HG03108 (cell line): ENCODE results near the gene IKBKE.
"Not testable (repeated sequence)": the region's sequence is repeated elsewhere in the genome, so short reads cannot be mapped to it uniquely, and the experiment has no call there.

Experiments
- ATAC-seq: cut with Tn5 transposase; IDR thresholded peaks from one replicate; pipeline ENCODE4 v1.9.1; 2021; ENCODE audit warnings: moderate library complexity; ENCODE audit not compliant: unreplicated experiment

IKBKE gene

DNA sequence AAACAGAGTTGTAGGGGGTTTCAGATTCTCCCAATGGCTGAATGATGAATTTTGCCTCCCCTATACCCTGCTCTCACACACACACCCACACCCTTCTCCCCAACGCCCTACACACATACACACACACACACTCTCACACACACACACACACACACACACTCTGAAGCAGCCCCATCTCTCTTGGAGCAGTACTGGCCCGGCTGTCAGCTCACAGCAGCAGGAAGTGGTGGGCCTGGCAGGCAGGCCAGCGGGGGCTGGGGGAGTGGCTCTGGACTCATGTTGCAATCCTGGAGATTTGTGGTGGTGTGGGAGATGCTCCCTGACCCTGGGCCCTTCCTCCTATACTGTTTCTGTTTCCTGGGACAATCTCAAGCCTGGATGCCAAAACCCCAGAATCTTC lies 2.2 kb downstream of the IKBKE start:
- no peak for ATAC-seq

DNA sequence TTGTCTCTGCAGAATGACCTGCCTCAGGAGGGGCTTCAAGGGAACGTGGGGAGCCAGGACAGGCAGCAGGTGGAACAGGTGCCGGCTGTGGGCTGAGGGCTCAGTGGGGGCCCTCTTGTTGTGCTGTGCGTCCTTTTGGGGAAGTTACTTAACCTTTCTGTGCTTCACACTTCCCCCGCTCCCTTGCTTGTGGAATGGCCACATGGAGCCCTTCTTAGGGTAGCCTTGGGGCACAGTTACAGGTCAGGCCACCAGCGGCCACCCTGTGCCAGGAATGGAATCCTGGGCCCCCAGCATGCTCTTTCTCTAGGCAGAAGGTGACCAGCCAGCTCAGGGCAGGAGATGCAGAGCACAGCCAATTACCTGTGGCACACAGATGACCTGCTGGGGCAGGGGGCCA lies 2.6 kb downstream of the IKBKE start:
- no peak for ATAC-seq

DNA sequence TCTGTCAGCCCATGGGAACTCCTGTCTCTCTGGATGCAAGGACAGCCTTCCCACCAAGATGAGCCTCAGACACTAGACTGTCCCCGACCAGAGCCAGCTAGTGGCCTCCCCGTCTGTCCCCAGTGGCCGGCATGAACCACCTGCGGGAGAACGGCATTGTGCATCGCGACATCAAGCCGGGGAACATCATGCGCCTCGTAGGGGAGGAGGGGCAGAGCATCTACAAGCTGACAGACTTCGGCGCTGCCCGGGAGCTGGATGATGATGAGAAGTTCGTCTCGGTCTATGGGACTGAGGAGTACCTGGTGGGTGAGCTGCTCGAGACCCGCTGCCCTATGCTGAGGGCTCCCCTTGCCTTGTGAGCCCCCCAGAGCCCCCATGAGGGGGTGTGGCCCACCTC lies 5.8 kb downstream of the IKBKE start:
- ATAC-seq, result no peak

DNA sequence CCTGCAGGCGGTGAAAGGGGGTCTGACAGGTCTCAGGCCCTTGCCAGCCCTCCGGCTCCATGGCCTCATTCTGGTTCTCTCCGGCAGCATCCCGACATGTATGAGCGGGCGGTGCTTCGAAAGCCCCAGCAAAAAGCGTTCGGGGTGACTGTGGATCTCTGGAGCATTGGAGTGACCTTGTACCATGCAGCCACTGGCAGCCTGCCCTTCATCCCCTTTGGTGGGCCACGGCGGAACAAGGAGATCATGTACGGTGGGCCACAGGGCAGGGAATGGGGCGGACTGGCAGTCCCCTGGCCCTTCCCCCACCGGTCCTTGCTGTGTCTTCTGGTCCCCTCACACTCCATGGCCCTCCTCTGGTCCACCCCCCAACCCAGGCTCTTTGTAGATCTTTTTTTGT lies 6.3 kb downstream of the IKBKE start:
- ATAC-seq, result no peak

DNA sequence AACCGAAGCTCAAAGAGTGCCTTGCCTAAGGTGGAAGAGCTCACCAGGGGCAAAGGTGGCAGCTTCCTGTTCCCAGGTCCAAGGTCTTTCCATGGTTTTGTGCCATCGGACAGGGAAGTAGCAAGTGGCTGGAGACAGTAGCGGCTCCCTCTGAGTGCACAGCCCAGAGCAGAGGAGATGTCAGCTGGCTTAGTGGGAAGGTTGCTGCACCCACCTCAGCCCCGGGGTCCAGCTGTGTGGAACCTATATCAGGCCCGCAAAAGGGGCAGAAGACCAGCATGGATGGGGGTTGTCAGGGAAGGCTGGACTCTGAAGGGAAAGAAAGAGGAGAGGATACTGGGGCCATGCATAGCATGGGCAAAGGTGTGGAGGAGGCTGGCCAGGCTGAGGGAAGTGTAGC lies 6.8 kb downstream of the IKBKE start:
- ATAC-seq, result no peak

DNA sequence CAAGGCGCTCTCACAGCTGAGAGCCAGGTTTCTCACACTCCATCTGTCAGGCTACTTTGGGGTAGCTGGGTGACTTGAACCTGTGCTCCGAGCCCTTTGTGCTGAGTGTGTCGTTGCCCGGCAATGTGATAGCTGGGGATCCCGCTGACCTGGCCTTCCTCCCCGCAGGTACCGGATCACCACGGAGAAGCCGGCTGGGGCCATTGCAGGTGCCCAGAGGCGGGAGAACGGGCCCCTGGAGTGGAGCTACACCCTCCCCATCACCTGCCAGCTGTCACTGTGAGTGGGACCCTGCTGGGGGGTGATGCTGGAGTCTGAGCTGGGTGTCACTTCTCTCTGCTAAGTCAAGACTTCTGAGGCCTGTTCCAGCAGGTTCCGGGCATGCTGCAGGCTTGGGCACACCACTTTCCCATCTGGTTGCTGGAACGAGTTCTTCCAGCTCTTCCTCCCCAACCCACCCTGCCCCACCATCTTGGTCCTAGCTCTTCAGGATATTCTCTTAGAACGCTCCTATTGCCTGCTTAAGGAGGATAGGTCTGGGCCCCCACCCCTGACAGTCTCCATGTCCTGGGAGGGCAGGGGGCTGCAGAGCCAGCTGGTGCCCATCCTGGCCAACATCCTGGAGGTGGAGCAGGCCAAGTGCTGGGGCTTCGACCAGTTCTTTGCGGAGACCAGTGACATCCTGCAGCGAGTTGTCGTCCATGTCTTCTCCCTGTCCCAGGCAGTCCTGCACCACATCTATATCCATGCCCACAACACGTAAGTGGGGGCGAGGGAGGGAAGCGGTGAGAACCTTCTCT lies 7.5 kb downstream of the IKBKE start:
- no peak for ATAC-seq

DNA sequence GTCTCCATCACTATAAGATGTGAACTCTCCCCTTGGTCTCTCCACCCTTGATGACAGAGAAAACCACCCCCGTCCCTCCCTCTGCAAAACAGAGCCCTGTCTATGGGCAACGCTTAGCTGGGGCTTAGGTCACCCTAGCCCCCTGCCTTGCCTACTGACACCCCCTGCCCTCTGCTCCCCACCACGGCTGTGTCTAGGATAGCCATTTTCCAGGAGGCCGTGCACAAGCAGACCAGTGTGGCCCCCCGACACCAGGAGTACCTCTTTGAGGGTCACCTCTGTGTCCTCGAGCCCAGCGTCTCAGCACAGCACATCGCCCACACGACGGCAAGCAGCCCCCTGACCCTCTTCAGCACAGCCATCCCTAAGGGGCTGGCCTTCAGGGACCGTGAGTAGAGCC lies 8.5 kb downstream of the IKBKE start:
- no peak for ATAC-seq

DNA sequence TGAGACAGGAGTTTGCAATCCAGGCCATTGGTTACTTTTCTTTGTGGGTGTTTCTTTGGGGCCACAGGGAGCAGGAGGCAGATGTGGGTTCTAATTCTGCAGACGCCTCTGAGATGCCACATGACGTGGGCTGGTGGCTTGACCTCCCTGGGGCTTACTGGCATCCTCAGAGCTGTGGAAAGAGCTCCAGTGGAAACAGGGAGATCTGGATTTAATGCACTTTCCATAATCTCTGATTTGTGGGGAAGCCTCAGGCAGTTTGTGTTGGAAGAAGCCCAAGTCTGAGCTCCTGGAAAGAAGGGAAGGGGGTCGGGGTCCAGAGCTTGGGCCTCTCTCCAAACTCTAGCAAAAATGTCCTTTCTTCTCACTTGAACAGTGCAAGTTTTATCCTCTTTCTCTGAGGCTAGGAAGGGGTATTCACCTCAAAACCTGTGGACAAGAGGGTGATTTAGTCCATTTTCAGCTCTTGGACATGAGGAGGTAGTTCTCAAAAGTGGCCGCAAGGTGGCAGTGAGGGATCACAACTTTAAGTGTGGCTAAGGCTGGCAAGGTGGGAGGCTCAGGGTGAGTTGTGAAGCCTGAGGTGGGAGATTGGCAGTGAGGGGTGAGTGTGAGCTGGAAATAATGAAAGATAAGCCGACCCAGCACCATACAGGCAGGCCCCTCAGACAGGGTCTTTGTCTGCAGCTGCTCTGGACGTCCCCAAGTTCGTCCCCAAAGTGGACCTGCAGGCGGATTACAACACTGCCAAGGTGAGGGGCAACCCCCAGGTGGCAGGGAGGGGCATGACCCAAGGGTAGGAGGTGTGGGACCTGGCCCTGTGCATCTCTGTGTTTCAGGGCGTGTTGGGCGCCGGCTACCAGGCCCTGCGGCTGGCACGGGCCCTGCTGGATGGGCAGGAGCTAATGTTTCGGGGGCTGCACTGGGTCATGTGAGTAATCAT lies 9.2 kb downstream of the IKBKE start:
- ATAC-seq, result no peak

DNA sequence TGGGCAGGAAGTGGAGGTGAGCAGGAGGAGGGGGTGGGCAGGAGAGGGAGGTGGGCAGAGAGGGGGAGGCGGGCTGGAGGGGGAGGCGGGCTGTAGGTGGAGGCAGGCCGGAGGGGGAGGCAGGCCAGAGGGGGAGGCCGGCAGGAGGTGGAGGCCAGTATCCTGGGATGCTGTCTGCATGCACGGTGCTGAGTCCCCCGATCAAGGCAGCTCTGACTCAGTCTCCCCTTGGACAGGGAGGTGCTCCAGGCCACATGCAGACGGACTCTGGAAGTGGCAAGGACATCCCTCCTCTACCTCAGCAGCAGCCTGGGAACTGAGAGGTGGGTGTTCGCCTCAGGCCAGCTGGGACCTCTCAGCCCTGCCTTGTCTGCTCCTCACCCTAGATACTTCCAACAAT lies 9.9 kb downstream of the IKBKE start:
- ATAC-seq, result no peak

DNA sequence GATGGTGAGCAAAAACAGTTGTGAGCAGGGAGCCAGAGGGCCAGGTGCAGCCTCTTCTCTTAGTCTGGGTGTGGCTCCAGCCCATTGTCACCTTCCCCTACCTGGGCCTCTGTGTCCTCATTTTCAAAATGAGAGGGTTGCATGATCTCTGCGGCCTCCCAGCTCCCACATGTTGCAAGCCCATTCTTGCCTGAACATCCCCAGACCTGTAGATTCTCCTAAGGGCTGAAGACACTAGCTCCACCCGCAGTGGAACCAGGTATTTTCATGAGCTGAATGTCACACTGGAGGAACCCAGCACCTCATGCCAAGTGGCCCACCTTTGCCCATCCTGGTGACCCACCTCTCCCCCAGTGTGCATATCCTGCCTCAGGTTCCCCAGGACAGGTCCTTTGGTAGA lies 12.3 kb downstream of the IKBKE start:
- ATAC-seq, result no peak

DNA sequence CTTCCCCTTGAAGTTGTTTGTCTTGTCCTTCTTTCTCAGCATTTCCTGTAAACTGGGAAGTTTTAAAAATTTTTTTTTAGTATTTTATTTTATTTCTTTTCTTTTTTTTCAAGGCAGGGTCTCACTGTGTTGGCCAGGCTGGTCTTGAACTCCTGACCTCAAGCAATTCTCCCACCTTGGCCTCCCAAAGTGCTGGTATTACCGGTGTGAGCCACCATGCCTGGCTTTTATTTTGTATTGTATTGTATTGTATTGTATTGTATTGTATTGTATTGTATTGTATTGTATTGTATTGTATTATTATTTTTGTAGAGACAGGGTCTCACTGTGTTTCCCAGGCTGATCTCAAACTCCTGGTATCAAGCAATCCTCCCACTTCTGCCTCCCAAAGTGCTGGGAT lies 13.6 kb downstream of the IKBKE start:
- ATAC-seq, result not testable (repeated sequence)

DNA sequence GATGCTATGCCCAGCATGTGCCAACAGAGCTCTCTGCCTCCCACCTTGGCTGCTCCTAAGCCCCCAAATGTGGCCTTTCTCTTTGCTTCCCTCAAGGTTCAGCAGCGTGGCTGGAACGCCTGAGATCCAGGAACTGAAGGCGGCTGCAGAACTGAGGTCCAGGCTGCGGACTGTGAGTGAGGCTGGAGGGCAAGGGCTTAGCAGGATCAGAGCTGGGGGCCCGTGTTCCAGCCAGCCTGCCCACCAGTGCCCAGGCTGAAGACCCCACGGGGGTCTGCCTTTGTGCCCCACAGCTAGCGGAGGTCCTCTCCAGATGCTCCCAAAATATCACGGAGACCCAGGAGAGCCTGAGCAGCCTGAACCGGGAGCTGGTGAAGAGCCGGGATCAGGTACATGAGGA lies 14.6 kb downstream of the IKBKE start:
- no peak for ATAC-seq

DNA sequence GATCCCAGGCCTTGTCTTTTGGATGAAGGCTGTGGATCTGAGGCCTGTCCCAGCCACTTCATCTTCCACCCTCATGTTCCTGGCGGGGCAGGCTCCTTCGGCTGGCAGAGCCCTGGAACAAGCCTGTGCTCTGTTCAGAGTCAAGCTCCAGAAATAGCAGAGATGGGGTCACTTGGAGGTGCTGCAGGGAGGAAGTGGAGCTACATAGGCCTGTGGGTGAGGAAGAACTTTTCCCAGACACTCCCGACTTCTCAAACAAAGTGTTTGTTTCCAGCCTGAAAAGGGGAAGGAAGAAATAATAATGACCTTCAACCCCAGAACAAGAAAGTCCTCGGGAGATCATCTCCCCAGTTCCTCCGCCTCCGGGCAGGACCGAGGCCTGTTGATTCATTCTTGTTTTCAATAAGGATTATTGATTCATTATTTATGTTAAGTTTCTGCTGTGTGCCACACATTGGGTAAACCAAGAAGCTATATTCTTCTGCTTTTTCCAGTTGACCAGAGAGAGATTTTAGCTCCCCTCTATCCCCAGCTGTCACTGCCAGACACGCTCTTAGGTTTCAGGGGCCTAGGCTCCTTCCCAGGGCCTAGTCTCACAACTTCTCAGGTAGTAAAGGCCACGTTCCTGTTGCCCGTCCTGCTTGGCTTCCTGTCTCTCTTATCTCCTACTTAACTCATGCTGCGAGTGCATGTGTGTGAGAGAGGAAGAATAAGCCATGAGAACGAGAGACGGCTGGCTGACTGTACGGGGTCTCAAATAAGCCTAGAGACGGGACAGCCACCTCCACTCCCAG lies 16.9 kb downstream of the IKBKE start:
- no peak for ATAC-seq

DNA sequence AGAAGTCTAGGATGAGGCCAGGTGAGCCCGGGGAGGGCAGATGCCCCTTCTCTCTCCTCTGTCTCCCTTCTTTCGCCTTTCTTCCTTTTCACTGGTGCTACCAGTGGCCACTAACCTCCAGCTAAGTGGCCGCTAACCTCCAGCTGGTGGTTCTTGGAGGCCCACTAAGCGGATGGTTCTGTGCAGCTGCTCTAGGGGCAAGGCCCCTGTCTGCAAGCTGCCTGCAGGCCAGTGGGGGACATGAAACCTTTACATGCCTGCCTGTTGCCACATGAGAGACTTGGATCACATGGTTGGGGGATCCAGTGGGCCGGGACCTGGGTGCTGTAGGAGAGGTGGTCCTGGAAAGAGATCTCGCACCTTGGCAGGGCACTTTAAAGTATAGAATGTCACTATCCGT lies 17.7 kb downstream of the IKBKE start:
- no peak for ATAC-seq

DNA sequence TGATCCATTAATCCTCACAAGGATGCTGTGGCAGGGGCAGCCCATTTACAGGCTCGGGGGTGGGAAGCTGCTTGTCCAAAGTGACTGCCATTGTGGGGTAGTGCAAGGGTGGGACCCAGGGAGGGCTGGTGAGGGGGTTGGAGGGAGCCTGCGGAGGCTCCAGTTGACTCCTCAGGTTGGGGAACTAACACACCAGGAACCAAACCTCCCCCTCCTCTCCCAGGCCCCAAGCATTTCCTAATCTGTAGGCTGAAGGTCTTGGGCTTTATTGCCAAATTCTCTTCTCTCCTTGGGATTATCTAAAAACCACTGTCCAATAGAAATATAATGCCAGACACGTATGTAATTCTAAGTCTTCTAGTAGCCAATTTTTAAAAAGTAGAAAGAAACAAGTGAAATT lies 18.2 kb downstream of the IKBKE start:
- ATAC-seq, result no peak

DNA sequence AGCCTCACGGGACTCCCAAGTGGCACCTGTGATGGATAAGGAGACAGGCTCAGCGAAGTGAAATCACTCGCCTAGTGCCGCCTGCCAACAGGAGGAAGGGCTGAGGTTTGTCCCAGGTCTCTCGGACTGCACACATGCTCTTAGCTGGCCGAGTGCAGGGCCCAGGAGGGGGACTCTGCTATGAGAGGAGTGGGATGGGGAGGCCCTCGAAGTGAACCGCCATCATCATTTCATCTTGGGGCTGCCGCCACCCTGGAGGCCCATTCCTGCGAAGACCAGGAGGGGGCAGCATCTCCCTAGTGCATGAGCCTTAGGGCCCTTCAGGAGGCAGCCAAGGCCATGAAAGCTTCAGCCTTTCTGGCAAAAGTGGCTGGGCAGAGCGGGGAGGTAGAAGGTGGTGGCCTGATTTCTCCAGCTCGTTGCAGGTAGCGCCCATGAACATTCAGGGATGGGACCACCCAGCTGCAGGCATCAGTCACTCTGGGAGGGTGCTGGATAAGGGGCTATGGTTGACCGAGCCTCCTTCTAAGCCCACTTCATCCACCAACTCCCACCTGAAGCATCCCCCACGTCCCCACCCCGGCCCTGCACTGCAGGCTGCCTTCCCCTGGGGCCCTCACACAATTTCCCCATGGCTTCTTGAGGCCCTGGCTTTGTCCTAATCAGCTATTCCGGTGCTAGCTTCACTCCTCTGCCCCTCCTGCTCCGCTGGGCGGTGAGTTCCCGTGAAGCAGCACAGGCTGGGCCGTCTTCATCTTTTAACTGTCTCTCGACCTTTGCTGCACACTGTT lies 19.9 kb downstream of the IKBKE start:
- ATAC-seq, result no peak

DNA sequence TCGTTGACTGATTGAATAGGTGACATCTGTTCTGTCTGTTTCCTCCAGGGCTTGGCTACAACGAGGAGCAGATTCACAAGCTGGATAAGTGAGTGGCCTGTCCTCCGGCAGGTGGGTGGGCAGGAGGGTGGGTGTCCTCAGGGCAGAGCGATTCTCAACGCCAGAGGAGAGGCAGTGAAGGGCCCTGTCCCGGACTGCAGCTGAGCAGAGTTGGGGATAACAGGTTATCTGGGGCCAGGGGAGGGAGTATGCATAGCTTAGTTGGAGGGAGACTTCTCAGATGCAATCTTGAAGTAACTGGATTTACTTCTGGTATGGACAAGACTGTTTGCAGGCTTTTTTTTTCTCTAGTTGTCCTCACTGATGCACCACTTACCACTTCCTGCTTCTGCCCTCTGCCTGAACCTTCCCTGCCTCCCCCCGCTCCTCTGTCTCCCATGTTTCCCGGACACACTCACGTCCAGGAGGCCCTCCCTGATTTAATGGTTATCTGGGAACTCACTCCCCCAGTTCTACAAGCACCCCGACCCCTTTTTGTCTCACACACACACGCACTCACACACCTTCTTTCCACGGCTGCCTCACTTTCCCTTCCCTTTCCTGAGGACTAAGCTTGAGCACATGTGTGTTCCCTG lies 20.6 kb downstream of the IKBKE start:
- ATAC-seq, result no peak

DNA sequence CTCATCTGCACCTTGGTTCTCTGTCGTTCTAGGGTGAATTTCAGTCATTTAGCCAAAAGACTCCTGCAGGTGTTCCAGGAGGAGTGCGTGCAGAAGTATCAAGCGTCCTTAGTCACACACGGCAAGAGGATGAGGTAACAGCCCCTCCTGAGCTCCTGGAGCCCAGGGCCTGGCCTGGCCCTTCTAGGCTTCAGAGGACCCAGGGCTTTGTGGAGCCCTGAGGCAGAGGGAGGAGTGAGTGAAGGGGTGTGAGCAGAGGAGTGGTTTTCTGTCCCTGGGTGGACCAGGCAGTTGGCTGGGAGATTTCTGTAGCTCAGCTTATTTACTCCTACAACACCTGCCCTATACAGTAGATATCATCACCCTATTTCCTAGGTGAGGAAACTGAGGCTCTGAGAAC lies 21.3 kb downstream of the IKBKE start:
- ATAC-seq, result no peak

DNA sequence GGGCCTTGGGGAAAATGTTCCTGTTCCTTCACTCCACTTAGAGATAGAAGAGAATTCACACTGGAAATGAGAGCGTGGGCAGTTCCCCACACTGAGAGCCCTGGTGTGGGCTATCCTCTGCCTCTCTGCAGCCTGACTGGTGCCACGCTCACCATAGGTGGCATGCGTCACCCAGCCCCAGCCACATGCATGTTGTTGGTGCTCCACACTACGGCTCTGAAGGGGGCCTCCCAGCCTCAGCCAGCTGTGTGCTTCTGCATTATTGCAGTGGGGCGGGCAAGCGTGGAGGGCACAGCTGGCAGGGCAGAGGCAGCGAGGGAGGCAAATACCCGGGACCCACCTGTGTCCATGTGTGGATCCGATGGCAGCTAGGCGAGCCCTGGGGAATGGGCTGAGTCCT lies 22.3 kb downstream of the IKBKE start:
- ATAC-seq, result no peak

DNA sequence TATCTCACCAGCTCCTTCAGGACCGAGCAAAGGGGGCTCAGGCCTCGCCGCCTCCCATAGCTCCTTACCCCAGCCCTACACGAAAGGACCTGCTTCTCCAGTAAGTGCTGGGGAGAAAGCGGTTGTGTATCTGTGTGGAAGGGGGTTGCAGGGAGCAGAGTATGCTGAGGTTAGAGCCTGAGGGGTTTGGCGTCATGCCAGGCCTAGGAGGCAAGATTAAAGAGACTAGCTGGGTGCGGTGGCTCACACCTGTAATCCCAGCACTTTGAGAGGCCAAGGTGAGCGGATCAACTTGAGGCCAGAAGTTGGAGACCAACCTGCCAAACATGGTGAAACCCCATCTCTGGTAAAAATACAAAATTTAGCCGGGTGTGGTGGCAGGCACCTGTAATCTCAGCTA lies 23.0 kb downstream of the IKBKE start:
- no peak for ATAC-seq
